HCT116 (cell line): ENCODE results near the gene RRH.

ENCODE experiments used
- ELF1 ChIP-seq: IDR thresholded peaks from 2 replicates; pipeline ENCODE4 v1.6.1; 2012; ENCODE audit warnings: low read depth, borderline replicate concordance
- EZH2phosphoT487 ChIP-seq: fragments of 200-600 bp; IDR thresholded peaks from 2 replicates; pipeline ENCODE4 v1.6.1; 2018; ENCODE audit warnings: antibody characterized with exemption, borderline replicate concordance
- FOSL1 ChIP-seq: IDR thresholded peaks from 2 replicates; pipeline ENCODE4 v1.6.1; 2012; ENCODE audit warnings: low read depth
- POLR2A ChIP-seq: IDR thresholded peaks from 2 replicates; pipeline ENCODE4 v1.7.0; 2011; ENCODE audit warnings: borderline replicate concordance; ENCODE audit not compliant: insufficient read depth, insufficient read length; ENCODE audit errors: extremely low read depth
- POLR2AphosphoS5 ChIP-seq: IDR thresholded peaks from 2 replicates; pipeline ENCODE4 v1.6.1; 2011; ENCODE audit warnings: mild to moderate bottlenecking, low read depth, low read length, moderate library complexity
- RAD21 ChIP-seq: IDR thresholded peaks from 2 replicates; pipeline ENCODE4 v1.6.1; 2012; ENCODE audit warnings: low read depth, mild to moderate bottlenecking
- SRF ChIP-seq: IDR thresholded peaks from 2 replicates; pipeline ENCODE4 v1.6.1; 2012; ENCODE audit warnings: low read depth
- YY1 ChIP-seq: IDR thresholded peaks from 2 replicates; pipeline ENCODE4 v1.6.1; 2011; ENCODE audit warnings: low read length, low read depth, moderate library complexity, mild to moderate bottlenecking; ENCODE audit not compliant: insufficient replicate concordance; ENCODE audit errors: extremely low read depth
- TF ChIP-seq, protein P1 (sequence below), 3 experiments: fragments of 200-600 bp in 1 of 3; sonication (generic) in 1 of 3; IDR thresholded peaks in 2 of 3; conservative IDR thresholded peaks in 1 of 3; 2 replicates each; pipeline ENCODE4 v1.5.1; 2012 to 2017; ENCODE audit warnings: low read depth in 2 of 3, low read length in 2 of 3, antibody characterized with exemption in 1 of 3, borderline replicate concordance in 1 of 3, control low read depth in 1 of 3, mild to moderate bottlenecking in 1 of 3, mixed read lengths in 1 of 3, mixed run types in 1 of 3, moderate library complexity in 1 of 3; ENCODE audit not compliant: insufficient read depth in 1 of 3
- TF ChIP-seq, protein P2 (sequence below): IDR thresholded peaks from 2 replicates; pipeline ENCODE4 v1.6.1; 2012
- TF ChIP-seq, protein P3 (sequence below): IDR thresholded peaks from 2 replicates; pipeline ENCODE4 v1.6.1; 2012; ENCODE audit warnings: low read depth

DNA sequence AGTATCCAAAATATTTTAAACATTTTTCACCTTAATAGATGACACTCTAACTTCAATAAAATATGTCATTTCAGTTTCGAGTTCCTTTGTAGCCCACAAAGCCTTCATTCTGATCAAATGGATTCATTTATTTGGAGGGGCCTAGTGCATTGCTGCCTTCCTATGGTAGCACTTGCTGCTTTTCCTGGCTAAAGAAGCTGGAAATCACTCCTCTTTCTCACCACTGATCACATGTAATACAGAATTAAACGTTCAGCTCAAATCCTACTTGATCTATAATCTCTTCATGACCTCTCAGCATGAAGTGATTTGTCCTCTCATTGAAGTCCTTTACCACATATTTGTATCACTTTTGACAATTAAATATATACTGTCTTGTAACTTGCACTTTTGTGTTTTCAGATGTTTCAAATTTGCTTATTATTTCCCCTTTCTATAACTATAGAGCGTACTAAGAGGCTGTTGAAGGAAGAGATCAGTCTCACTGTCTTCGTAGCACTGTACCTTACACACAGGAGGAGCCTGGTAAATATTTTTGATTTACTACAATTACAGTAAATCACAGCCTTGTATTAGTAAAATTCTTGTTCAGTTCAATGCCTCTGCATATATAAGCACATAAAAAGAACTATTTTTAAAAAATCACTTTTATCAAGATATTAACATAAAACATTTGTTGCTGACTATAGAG, 26.5 kb upstream of the RRH start:
- TF ChIP-seq POLR2AphosphoS5 (no peak), RAD21 (no peak), ELF1 (no peak), POLR2A (no peak), YY1 (no peak), EZH2phosphoT487 (no peak), FOSL1 (no peak), SRF (no peak)
- TF ChIP-seq, protein P1, sequence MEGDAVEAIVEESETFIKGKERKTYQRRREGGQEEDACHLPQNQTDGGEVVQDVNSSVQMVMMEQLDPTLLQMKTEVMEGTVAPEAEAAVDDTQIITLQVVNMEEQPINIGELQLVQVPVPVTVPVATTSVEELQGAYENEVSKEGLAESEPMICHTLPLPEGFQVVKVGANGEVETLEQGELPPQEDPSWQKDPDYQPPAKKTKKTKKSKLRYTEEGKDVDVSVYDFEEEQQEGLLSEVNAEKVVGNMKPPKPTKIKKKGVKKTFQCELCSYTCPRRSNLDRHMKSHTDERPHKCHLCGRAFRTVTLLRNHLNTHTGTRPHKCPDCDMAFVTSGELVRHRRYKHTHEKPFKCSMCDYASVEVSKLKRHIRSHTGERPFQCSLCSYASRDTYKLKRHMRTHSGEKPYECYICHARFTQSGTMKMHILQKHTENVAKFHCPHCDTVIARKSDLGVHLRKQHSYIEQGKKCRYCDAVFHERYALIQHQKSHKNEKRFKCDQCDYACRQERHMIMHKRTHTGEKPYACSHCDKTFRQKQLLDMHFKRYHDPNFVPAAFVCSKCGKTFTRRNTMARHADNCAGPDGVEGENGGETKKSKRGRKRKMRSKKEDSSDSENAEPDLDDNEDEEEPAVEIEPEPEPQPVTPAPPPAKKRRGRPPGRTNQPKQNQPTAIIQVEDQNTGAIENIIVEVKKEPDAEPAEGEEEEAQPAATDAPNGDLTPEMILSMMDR (IDR thresholded peaks at IDR 0.05 in 2 of 3, conservative IDR thresholded peaks at IDR 0.05 in 1 of 3; ENCODE audit: borderline replicate concordance in 1 of 3, insufficient read depth in 1 of 3, low read depth in 2 of 3, low read length in 2 of 3): no peak
- TF ChIP-seq, protein P2, sequence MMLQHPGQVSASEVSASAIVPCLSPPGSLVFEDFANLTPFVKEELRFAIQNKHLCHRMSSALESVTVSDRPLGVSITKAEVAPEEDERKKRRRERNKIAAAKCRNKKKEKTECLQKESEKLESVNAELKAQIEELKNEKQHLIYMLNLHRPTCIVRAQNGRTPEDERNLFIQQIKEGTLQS: no peak
- TF ChIP-seq, protein P3, sequence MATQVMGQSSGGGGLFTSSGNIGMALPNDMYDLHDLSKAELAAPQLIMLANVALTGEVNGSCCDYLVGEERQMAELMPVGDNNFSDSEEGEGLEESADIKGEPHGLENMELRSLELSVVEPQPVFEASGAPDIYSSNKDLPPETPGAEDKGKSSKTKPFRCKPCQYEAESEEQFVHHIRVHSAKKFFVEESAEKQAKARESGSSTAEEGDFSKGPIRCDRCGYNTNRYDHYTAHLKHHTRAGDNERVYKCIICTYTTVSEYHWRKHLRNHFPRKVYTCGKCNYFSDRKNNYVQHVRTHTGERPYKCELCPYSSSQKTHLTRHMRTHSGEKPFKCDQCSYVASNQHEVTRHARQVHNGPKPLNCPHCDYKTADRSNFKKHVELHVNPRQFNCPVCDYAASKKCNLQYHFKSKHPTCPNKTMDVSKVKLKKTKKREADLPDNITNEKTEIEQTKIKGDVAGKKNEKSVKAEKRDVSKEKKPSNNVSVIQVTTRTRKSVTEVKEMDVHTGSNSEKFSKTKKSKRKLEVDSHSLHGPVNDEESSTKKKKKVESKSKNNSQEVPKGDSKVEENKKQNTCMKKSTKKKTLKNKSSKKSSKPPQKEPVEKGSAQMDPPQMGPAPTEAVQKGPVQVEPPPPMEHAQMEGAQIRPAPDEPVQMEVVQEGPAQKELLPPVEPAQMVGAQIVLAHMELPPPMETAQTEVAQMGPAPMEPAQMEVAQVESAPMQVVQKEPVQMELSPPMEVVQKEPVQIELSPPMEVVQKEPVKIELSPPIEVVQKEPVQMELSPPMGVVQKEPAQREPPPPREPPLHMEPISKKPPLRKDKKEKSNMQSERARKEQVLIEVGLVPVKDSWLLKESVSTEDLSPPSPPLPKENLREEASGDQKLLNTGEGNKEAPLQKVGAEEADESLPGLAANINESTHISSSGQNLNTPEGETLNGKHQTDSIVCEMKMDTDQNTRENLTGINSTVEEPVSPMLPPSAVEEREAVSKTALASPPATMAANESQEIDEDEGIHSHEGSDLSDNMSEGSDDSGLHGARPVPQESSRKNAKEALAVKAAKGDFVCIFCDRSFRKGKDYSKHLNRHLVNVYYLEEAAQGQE: no peak
